ENCODE data around the gene PHACTR3.

PHACTR3 gene

DNA sequence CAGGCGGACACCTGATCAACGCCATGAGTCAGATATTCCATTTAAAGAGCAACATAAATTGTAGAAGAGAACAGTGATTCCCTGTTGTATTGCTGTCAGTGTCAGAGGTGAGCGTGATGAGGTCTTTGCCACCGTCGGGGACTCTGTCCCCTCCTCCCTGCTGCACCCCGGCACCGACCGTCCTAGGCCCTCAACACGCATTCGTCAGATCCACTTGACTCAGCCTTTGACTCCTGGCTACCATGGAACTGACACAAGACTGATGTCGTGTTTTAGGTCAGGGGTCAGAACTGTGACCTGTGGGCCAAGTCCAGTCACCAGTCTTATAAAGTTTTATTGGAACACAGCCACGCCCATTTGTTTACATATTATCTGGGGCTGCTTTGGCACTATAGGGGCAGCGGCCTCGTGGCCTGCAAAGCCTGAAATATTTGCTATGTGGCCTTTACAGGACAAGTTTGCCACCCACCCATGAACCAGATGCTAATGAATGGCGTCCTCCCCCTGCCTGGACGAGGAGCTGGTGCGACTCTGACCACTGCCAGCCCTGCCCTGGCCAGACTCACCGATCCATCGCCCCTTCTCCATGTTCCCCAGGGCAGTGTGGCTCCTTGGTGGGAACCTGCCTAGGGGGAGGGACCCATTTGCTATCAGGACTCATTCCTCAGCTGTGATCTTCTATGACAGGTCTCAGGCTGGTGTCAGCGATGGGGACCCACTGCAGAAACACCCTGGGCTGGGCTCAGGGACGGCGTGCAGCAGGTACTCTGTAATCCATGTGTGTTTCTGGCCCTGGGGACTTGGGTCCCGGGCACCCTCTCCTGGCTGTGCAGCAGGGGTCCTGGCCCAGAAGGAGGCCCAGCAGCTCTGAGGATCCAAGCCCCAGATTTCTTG is 37.5 kb upstream of the PHACTR3 start:
- H3K27me3 ChIP-seq, result peaks cover 8% of the 10 kb centered on the region
- no peak overlapping the region for H3K4me3 ChIP-seq (ENCODE audit: low read depth in 1 of 2, low read length in 1 of 2)
- H3K27ac ChIP-seq, result no peak overlapping the region
- TF ChIP-seq, protein P1, sequence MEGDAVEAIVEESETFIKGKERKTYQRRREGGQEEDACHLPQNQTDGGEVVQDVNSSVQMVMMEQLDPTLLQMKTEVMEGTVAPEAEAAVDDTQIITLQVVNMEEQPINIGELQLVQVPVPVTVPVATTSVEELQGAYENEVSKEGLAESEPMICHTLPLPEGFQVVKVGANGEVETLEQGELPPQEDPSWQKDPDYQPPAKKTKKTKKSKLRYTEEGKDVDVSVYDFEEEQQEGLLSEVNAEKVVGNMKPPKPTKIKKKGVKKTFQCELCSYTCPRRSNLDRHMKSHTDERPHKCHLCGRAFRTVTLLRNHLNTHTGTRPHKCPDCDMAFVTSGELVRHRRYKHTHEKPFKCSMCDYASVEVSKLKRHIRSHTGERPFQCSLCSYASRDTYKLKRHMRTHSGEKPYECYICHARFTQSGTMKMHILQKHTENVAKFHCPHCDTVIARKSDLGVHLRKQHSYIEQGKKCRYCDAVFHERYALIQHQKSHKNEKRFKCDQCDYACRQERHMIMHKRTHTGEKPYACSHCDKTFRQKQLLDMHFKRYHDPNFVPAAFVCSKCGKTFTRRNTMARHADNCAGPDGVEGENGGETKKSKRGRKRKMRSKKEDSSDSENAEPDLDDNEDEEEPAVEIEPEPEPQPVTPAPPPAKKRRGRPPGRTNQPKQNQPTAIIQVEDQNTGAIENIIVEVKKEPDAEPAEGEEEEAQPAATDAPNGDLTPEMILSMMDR (IDR thresholded peaks at IDR 0.05), result no peak
- H3K9me3 ChIP-seq, result no peaks in the 10 kb centered on the region
- H3K4me1 ChIP-seq (ENCODE audit: control insufficient read depth in 1 of 2, insufficient read depth in 1 of 2, low read depth in 1 of 2, low read length in 1 of 2), result peaks cover 0 to 3% of the 10 kb centered on the region in 2 experiments
- no peaks in the 10 kb centered on the region for H3K36me3 ChIP-seq

DNA sequence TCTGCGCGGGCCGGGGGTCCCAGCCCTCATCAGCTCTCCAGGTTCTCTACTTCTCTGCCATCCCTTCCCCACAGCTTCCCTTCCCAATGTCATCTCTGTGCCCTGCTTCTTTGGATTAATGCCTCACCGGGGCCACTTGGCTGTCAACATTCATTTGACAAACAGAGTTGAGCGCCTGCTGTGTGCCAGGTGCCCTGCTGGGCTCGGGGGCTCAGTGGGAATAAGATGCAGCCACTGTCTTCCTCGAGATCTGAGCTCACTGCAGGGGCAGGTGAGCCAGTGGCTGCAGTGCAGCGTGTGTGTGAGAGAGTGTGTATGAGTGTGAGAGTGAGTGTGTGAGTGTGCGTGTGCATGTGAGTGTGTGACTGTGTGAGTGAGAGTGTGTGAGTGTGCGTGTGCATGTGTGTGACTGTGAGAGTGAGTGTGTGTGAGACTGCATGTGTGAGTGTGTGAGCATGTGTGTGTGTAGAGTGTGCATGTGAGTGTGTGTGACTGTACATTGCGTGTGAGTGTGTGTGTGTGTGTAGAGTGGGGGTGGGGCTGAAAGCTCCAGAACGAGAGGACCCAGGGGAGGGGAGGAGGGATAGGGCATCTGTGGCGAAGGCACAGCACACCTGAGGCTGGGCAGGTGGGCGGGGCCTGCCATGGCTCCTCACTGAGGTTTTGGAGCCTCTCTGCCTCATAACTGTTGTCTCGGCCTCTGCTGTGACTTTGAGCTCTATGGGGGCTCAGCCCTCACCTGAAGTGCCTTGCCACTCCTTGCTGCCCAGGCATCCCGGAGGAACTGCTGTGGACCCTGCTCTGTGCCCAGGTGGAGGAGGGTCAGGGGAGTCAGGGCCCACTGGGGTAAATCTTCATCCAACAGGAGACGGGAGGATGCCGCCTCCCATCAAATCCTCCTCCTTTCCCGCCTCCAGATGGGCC is 36.5 kb upstream of the PHACTR3 start:
- no peak overlapping the region for H3K27ac ChIP-seq
- peaks cover 0 to 5% of the 10 kb centered on the region in 2 experiments for H3K4me1 ChIP-seq (ENCODE audit: control insufficient read depth in 1 of 2, insufficient read depth in 1 of 2, low read depth in 1 of 2, low read length in 1 of 2)
- H3K4me3 ChIP-seq (ENCODE audit: low read depth in 1 of 2, low read length in 1 of 2), result no peak overlapping the region
- no peaks in the 10 kb centered on the region for H3K36me3 ChIP-seq
- TF ChIP-seq, protein P1 (IDR thresholded peaks at IDR 0.05), result no peak
- H3K27me3 ChIP-seq, result peaks cover 17% of the 10 kb centered on the region
- H3K9me3 ChIP-seq, result no peaks in the 10 kb centered on the region

DNA sequence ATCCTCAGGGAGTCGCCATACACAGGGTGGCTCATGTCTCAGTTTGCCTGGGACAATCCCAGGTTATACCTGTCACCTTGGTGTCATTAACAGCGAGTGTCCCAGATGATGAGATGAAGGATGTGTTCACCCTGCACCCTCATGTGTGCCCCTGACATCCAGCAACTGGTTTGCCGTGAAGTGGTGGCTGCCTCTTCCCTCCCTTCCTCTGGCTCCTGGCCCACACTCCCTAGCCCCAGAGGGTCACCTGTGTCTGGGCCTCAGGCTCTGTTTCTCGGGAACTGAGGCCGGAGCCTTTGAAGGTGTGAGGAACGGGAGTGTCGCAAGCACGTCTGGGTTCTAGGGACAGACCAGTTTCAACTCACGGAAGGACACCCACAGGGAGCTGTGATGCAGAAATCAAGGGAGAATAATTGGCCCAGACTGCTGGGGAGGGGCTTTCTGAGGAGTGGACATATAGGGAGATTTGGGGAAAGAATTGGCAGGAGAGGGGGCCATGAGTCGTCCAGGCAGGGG is 35.8 kb upstream of the PHACTR3 start:
- Histone ChIP-seq H3K9me3 (no peaks in the 10 kb centered on the region), H3K27me3 (peaks cover 25% of the 10 kb centered on the region), H3K36me3 (no peaks in the 10 kb centered on the region), H3K27ac (no peak overlapping the region), H3K4me1 (ENCODE audit: control insufficient read depth in 1 of 2, insufficient read depth in 1 of 2, low read depth in 1 of 2, low read length in 1 of 2) (peaks cover 0 to 5% of the 10 kb centered on the region in 2 experiments), H3K4me3 (ENCODE audit: low read depth in 1 of 2, low read length in 1 of 2) (no peak overlapping the region)
- TF ChIP-seq, protein P1 (IDR thresholded peaks at IDR 0.05), result no peak

DNA sequence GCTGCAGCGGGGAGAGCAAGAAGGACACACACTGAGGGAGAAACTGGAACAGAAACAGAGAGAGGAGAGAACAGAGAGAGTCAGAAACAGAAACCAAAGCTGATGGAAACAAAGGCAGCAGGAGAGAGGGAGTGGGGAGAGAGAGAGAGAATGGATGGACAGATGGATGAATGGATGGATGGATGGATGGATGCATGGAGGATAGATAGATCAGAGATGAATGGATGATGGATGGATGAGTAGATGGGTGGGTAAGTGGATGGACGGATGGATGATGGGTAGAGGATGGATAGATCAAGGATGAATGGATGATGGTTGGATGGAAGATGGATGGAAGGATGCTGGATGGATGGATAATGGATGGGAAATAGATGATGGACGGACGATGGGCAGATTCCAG is 35.0 kb upstream of the PHACTR3 start:
- TF ChIP-seq, protein P1 (IDR thresholded peaks at IDR 0.05), result no peak
- H3K9me3 ChIP-seq, result no peaks in the 10 kb centered on the region
- peaks cover 0 to 5% of the 10 kb centered on the region in 2 experiments for H3K4me1 ChIP-seq (ENCODE audit: control insufficient read depth in 1 of 2, insufficient read depth in 1 of 2, low read depth in 1 of 2, low read length in 1 of 2)
- H3K36me3 ChIP-seq, result no peaks in the 10 kb centered on the region
- H3K27me3 ChIP-seq, result peaks cover 32% of the 10 kb centered on the region
- no peak overlapping the region for H3K27ac ChIP-seq
- H3K4me3 ChIP-seq (ENCODE audit: low read depth in 1 of 2, low read length in 1 of 2), result no peak overlapping the region

DNA sequence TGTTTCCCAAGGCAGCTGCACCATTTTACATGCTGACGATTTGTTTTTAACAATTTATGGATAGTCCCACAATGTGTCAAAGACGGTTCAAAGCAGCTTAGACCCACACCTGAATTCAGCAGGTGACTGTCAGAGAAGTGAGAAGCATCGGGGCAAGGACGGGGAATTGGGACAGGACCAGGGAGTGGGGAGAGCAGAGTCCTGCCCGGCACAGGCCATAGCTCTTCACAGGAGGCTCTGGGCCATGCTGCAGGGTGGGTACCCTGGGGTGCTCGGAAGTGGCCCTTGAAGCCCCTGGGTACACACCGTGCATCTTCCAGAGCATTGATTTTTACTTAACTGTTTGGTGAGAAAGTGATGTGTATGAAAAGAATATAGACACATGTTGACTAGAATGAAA is 33.2 kb upstream of the PHACTR3 start:
- peaks cover 50% of the 10 kb centered on the region for H3K27me3 ChIP-seq
- TF ChIP-seq, protein P1 (IDR thresholded peaks at IDR 0.05), result no peak
- no peaks in the 10 kb centered on the region for H3K9me3 ChIP-seq
- no peak overlapping the region for H3K4me3 ChIP-seq (ENCODE audit: low read depth in 1 of 2, low read length in 1 of 2)
- H3K36me3 ChIP-seq, result no peaks in the 10 kb centered on the region
- peaks cover 0 to 5% of the 10 kb centered on the region in 2 experiments for H3K4me1 ChIP-seq (ENCODE audit: control insufficient read depth in 1 of 2, insufficient read depth in 1 of 2, low read depth in 1 of 2, low read length in 1 of 2)
- no peak overlapping the region for H3K27ac ChIP-seq
